Activated CD4-positive, alpha-beta T cell treated with anti-CD3 and anti-CD28 coated beads for 36 hours (primary cell): ENCODE data around the gene RAB39A. TPM values are rescaled to one million over a fixed set of nuclear protein-coding genes. Genes with fewer than 3 reads are reported as not detected.
"Not testable (repeated sequence)": the region's sequence is repeated elsewhere in the genome, so short reads cannot be mapped to it uniquely, and the experiment has no call there.

Experiments
- ATAC-seq: fragments of 200-7000 bp; cut with Tn5 transposase; one replicate; pipeline ENCODE4 v1.10.0; 2021; ENCODE audit warnings: mild to moderate bottlenecking, moderate library complexity
- CTCF ChIA-PET: fragments of 350-600 bp; sonication (Branson Sonifier 250); formaldehyde crosslinking; loops from one replicate; lab custom pipeline; 2021; ENCODE audit warnings: antibody characterized with exemption; lab: Charles Lee
- POLR2A ChIA-PET: fragments of 350-600 bp; sonication (Branson Sonifier 250); formaldehyde crosslinking; loops from one replicate; lab custom pipeline; 2021; ENCODE audit warnings: antibody characterized with exemption, inconsistent platforms; lab: Charles Lee
- DNase-seq: peaks from one replicate; pipeline ENCODE4 v3.0.0-alpha.2; 2020
- H3K27ac Mint-ChIP-seq: one replicate; pipeline ENCODE4 v1.8.0; 2021; ENCODE audit warnings: mixed read lengths
- H3K27me3 Mint-ChIP-seq: one replicate; pipeline ENCODE4 v1.8.0; 2021; ENCODE audit warnings: mixed read lengths
- H3K36me3 Mint-ChIP-seq: one replicate; pipeline ENCODE4 v1.8.0; 2021; ENCODE audit warnings: low read depth, mixed read lengths
- H3K4me1 Mint-ChIP-seq: one replicate; pipeline ENCODE4 v1.8.0; 2021; ENCODE audit warnings: mixed read lengths
- H3K4me3 Mint-ChIP-seq: one replicate; pipeline ENCODE4 v1.8.0; 2021; ENCODE audit warnings: mild to moderate bottlenecking, moderate library complexity, mixed read lengths
- H3K9me3 Mint-ChIP-seq: one replicate; pipeline ENCODE4 v1.8.0; 2021; ENCODE audit warnings: low read depth, mixed read lengths
- intact Hi-C, 2 experiments: fragments of 100-400 bp; cut with DNase I in 1 of 2; cut with micrococcal nuclease in 1 of 2; formaldehyde crosslinking; loops; one replicate each; pipeline versions ENCODE4 v1.14.2 to v1.15.1; 2022 to 2024; cut with DNase I, micrococcal nuclease
- total RNA-seq, 2 experiments: library from RNA; stranded (reverse); gene quantifications; one replicate each; pipeline ENCODE4 v1.2.3, GENCODE V29; 2021

The RAB39A gene
- total RNA-seq: under 1 TPM; 0.12 to 0.16 TPM

- Mint-ChIP-seq H3K27ac (no peak within 1 kb of the TSS), H3K27me3 (peaks cover 43% of the 10 kb centered on the region), H3K36me3 (no peaks in the 10 kb centered on the region), H3K9me3 (no peaks in the 10 kb centered on the region), H3K4me3 (peak within 1 kb of the TSS; percentile 61), H3K4me1 (peaks cover 12% of the 10 kb centered on the region)
- ChIA-PET CTCF (no interaction called here), POLR2A (no interaction called here)
- ATAC-seq: peak; percentile 87
- intact Hi-C loops: loop anchor here in 1 of 2 experiments (1.0 kb wide), 2 partner anchors 70 to 81 kb away; partner anchors contain the start of gene SLC35F2
- DNase-seq: peak; percentile 84
These were observed at the start of gene RAB39A for GRCh38 chr11:107928046-107928766. Gene RAB39A (plus strand): TSS chr11:107928448. CDS start chr11:107928569, 121 bp downstream.

GRCh38 chr11:107881471-107881870 is 46.8 kb upstream of the RAB39A start:
- ATAC-seq, H3K4me3 Mint-ChIP-seq, DNase-seq, H3K9me3 Mint-ChIP-seq, POLR2A ChIA-PET, intact Hi-C loops, H3K36me3 Mint-ChIP-seq, H3K27me3 Mint-ChIP-seq, H3K27ac Mint-ChIP-seq, H3K4me1 Mint-ChIP-seq: not testable (repeated sequence)
- CTCF ChIA-PET: interaction anchor here (0.6 kb wide), 1 partner anchor 312 kb away, joined by 4 read pairs; no protein-coding TSS in a partner anchor

- Mint-ChIP-seq H3K27ac (no peak overlapping the region), H3K4me1 (no peaks in the 10 kb centered on the region), H3K4me3 (no peak overlapping the region), H3K36me3 (no peaks in the 10 kb centered on the region), H3K27me3 (peaks cover 4% of the 10 kb centered on the region), H3K9me3 (no peaks in the 10 kb centered on the region)
- DNase-seq: no peak
- ATAC-seq: no peak
- ChIA-PET CTCF (interaction anchor here (0.6 kb wide), 1 partner anchor 311 kb away, joined by 4 read pairs; no protein-coding TSS in a partner anchor), POLR2A (interaction anchor here (0.8 kb wide), 1 partner anchor 669 kb away, joined by 3 read pairs; no protein-coding TSS in a partner anchor)
- intact Hi-C loops: no loop called here
These were observed 46.0 kb upstream of the RAB39A start for GRCh38 chr11:107882095-107882820.

- DNase-seq (no peak), ATAC-seq (peak; percentile 81)
- H3K4me3 Mint-ChIP-seq: no peak overlapping the region
- no peaks in the 10 kb centered on the region for H3K36me3 Mint-ChIP-seq
- H3K27ac Mint-ChIP-seq: no peak overlapping the region
- intact Hi-C loops: loop anchor here (1.0 to 5.0 kb wide), 4 partner anchors 157 to 322 kb away; no protein-coding TSS in a partner anchor
- H3K9me3 Mint-ChIP-seq: no peaks in the 10 kb centered on the region
- ChIA-PET CTCF (interaction anchor here (0.6 to 2.0 kb wide), 6 partner anchors 19 to 243 kb away, joined by 3 to 13 read pairs (median 3); no protein-coding TSS in a partner anchor), POLR2A (no interaction called here)
- peaks cover 5% of the 10 kb centered on the region for H3K27me3 Mint-ChIP-seq
- no peaks in the 10 kb centered on the region for H3K4me1 Mint-ChIP-seq
These were observed 30.0 kb upstream of the RAB39A start for GRCh38 chr11:107898270-107898669.

- Mint-ChIP-seq H3K27ac (no peak overlapping the region), H3K36me3 (no peaks in the 10 kb centered on the region), H3K27me3 (peaks cover 18% of the 10 kb centered on the region), H3K4me3 (no peak overlapping the region), H3K9me3 (no peaks in the 10 kb centered on the region), H3K4me1 (no peaks in the 10 kb centered on the region)
- POLR2A ChIA-PET: no interaction called here
- CTCF ChIA-PET: interaction anchor here (1.2 kb wide), 1 partner anchor 9 kb away, joined by 3 read pairs; no protein-coding TSS in a partner anchor
- intact Hi-C loops: no loop called here
- ATAC-seq: no peak
- no peak for DNase-seq
These were observed 20.0 kb upstream of the RAB39A start for GRCh38 chr11:107908211-107908610.

- H3K9me3 Mint-ChIP-seq, POLR2A ChIA-PET, H3K27ac Mint-ChIP-seq, intact Hi-C loops, H3K4me3 Mint-ChIP-seq, CTCF ChIA-PET, H3K36me3 Mint-ChIP-seq, H3K4me1 Mint-ChIP-seq, DNase-seq, ATAC-seq: not testable (repeated sequence)
- peaks cover 14% of the 10 kb centered on the region for H3K27me3 Mint-ChIP-seq
These were observed 15.8 kb upstream of the RAB39A start for GRCh38 chr11:107912415-107912814.

- no peaks in the 10 kb centered on the region for H3K4me1 Mint-ChIP-seq
- H3K27me3 Mint-ChIP-seq: peaks cover 5% of the 10 kb centered on the region
- no peak overlapping the region for H3K4me3 Mint-ChIP-seq
- POLR2A ChIA-PET: no interaction called here
- no peak overlapping the region for H3K27ac Mint-ChIP-seq
- intact Hi-C loops: no loop called here
- CTCF ChIA-PET: interaction anchor here (0.6 to 0.7 kb wide), 5 partner anchors 56 to 1480 kb away, joined by 3 read pairs; no protein-coding TSS in a partner anchor
- H3K36me3 Mint-ChIP-seq: no peaks in the 10 kb centered on the region
- DNase-seq: no peak
- ATAC-seq: no peak
- H3K9me3 Mint-ChIP-seq: no peaks in the 10 kb centered on the region
These were observed 13.0 kb upstream of the RAB39A start for GRCh38 chr11:107915229-107915628.

- intact Hi-C loops: loop anchor here in 1 of 2 experiments (1.0 kb wide), 1 partner anchor 739 kb away; no protein-coding TSS in a partner anchor
- Mint-ChIP-seq H3K36me3 (no peaks in the 10 kb centered on the region), H3K4me1 (no peaks in the 10 kb centered on the region), H3K27ac (no peak overlapping the region), H3K4me3 (no peak overlapping the region), H3K27me3 (peaks cover 2% of the 10 kb centered on the region), H3K9me3 (no peaks in the 10 kb centered on the region)
- CTCF ChIA-PET: interaction anchor here (0.5 to 1.8 kb wide), 10 partner anchors 9 to 328 kb away, joined by 3 to 4 read pairs (median 3); no protein-coding TSS in a partner anchor
- peak; percentile 68 for DNase-seq
- POLR2A ChIA-PET: no interaction called here
- peak; percentile 42 for ATAC-seq
These were observed 11.5 kb upstream of the RAB39A start for GRCh38 chr11:107916671-107917241.

- H3K27me3 Mint-ChIP-seq: peaks cover 24% of the 10 kb centered on the region
- POLR2A ChIA-PET: no interaction called here
These were observed 6.3 kb upstream of the RAB39A start for GRCh38 chr11:107921997-107922396.

GRCh38 chr11:107923519-107923918 is 4.7 kb upstream of the RAB39A start:
- H3K36me3 Mint-ChIP-seq, H3K4me3 Mint-ChIP-seq, ATAC-seq, H3K4me1 Mint-ChIP-seq, H3K9me3 Mint-ChIP-seq, DNase-seq, CTCF ChIA-PET, intact Hi-C loops, H3K27ac Mint-ChIP-seq, POLR2A ChIA-PET: not testable (repeated sequence)
- H3K27me3 Mint-ChIP-seq: peaks cover 29% of the 10 kb centered on the region

More at GRCh38 chr11:107921997-107922396, 6.3 kb upstream of the RAB39A start:
- DNase-seq (no peak), ATAC-seq (no peak)
- CTCF ChIA-PET: no interaction called here
- H3K36me3 Mint-ChIP-seq: no peaks in the 10 kb centered on the region
- no peak overlapping the region for H3K4me3 Mint-ChIP-seq
- H3K9me3 Mint-ChIP-seq: no peaks in the 10 kb centered on the region
- H3K27ac Mint-ChIP-seq: no peak overlapping the region
- intact Hi-C loops: no loop called here
- no peaks in the 10 kb centered on the region for H3K4me1 Mint-ChIP-seq

GRCh38 chr11:107924306-107924705 is 3.9 kb upstream of the RAB39A start:
- Mint-ChIP-seq H3K36me3 (no peaks in the 10 kb centered on the region), H3K27me3 (peaks cover 35% of the 10 kb centered on the region), H3K9me3 (no peaks in the 10 kb centered on the region), H3K4me1 (peaks cover 10% of the 10 kb centered on the region), H3K27ac (no peak overlapping the region), H3K4me3 (no peak overlapping the region)
- ATAC-seq (no peak), DNase-seq (no peak)
- intact Hi-C loops: no loop called here
- CTCF ChIA-PET: no interaction called here
- POLR2A ChIA-PET: no interaction called here
